NCI-H510A (cell line): ENCODE data around the gene SOCS2.
A peak's percentile ranks its signal among the peaks of the same experiment; 100 is the strongest.
"Not testable (repeated sequence)": the region's sequence is repeated elsewhere in the genome, so short reads cannot be mapped to it uniquely, and the experiment has no call there.

Experiments
- DNase-seq: peaks from one replicate; lab custom pipeline; 2025; lab: John Stamatoyannopoulos, UW

The SOCS2 gene, protein sequence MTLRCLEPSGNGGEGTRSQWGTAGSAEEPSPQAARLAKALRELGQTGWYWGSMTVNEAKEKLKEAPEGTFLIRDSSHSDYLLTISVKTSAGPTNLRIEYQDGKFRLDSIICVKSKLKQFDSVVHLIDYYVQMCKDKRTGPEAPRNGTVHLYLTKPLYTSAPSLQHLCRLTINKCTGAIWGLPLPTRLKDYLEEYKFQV

DNA sequence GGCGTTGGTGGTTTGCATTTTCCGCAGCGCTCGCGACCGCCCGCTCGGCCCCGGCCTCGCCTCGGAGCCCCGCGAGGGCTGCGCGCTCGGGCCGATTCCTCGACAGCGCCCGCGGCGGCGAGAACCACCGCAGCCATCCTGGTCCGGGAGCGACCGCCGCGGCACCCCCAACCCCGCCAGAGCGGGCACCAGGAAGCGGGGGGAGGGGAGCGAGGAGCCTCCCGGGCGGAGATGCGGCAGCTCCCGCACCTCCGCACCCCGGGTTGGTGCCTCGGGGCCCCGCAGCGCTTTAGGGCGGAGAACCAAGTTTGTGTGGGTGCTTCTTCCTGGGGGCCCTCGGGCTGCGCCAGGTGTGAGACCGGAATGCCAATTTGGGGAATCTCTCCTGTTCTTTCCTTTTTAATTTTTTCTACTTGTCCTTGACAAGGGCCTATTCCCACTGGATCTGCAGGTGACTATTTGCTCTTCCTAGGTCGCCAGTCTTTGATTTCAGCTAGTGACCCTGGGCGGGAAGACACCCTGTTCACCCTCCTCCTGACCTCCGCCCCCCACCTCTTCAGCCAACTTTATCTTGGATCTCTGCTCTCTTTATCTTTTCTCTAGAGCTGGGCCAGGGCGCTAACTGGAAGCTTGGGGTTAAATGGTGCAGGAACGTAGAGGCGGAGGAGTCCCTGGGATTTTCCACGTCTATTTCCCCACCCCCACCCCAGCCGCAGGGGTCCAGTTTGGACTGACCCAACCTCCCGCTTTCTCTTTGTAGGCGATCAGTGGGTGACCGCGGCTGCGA, at the start of gene SOCS2:
Gene SOCS2, plus strand, starts transcription at position 751 of the 787 bp plus-strand sequence. CDS start 223 bp downstream, outside the sequence.
- peak; percentile 40 for DNase-seq

DNA sequence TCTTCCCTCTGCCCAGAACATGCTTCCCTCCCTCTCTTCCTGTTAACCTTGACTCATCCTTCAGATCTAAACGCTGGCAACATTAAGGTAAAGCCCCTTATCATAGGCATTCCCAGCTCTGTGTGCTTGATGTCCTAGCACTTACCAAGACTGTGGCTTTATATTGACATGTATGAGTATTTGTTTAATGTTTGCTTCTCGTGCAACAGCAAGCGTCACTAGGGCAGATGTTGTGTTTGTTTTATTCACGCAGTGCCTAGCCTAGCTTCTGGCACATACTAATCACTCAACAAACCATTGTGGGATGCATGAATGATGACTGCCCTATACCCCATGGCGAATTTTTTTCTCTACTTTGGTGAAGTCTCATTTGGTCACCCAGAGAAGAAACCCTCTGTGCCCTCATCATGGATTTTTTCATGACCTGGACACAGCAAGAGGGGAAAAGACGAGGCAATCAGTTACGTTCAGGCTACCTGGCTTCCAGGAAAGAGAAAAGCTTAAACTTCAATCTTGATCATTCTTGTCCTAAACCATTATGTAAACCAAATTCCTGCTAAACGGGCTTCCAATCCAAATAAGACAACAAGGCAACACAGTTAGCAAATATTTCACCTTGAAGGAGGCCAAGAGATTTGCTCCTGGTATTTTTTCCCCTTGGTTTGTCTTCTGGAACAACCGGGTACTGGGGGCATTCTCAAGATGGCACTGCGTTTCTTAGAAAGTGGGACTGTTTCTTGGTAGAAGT, 47.9 kb upstream of the SOCS2 start:
- no peak for DNase-seq

DNA sequence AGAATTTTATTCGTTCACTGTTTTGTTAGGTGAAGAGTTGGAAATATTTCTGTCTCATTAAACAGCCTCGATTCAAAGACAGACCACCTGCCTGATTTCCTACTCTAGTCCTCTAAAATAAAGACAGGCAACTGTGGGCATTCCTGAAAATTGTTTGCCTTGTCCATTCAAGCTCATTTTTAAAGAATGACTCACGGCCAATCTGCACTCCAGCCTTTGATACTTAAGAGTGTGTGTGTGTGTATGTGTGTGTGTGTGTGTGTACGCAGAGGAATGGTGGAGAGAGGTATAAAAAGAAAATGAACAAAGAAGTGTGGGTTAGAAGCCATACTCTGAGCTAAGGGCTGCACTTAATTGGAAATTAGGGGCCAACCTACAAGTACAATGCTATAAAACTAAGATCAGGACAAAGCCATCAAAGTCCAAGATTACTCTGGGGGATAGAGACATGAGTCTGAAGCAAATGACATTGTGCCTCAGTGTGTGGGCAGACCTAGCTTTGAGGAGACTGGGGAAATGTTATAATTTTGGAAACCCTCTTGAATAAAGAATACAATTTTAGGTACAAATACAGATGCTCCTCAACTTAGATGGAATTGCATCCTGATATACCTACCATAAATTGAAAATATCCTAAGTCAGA, 45.6 kb upstream of the SOCS2 start:
- no peak for DNase-seq

DNA sequence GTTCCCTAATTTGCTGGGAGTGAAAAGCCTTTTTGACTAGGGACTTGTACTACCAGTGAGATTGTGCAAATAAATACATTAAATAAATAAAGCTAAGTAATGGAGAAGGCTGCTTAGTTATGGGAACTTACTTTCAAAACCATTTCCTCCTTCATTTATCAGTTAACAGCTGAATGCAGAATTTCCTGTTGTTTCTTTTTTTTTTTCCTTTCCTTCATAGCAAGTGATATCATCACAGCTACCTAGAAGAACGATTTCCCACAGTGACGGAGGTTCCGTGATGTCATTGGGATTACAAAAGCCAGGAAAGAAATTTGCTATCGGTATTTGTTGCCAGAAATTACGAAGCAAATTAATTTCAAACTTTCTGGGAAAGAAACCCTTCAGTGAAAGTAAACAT, 42.1 kb upstream of the SOCS2 start:
- DNase-seq = no peak

DNA sequence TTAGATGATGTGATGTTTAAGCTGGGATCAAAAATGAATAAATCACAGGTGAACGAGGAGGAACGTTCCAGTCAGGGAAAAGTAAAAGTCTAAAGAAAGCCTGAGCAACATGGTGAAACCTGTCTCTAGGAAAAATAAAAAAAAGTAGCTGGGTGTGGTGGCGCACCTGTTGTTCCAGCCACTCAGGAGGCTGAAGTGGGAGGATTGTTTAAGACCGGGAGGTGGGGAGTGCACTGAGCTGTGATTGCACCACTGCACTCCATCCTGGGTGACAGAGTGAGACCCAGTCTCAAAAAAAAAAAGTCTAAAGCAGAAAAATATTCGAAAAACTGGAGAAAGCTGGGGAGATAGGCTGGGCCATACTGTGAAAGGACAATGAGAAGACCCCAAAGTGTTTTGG, 39.2 kb upstream of the SOCS2 start:
- DNase-seq = no peak

DNA sequence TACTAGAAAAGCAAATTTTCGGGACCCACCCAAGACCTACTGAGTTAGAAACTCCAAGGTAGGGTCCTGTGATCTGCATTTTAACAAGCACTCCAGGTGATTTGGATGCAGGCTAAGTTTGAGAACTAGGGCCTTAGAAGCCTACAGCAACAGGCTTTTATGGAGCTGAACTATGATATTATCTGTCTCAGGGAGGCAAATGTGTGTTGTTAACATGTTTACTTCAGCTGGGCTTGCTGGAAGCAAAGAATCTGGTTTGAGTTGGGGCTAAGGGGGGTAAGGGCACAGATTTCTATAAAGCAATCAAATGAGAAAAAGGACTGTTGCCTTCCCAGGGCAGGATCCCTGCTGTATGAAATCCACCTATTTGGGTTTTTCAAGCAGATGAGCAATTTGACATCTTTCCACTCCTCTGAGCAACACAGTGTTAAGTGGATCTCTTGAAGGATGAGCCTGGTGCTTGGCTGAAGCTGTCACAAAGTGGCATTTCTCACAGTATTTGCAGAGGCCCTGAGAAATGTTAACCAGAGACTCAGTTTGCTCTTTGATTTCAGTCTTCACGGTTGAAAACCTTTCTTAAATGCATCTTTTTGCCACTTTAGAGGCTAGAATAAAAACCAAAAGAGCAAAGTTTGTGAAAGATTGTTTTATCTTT, 36.2 kb upstream of the SOCS2 start:
- DNase-seq = no peak

DNA sequence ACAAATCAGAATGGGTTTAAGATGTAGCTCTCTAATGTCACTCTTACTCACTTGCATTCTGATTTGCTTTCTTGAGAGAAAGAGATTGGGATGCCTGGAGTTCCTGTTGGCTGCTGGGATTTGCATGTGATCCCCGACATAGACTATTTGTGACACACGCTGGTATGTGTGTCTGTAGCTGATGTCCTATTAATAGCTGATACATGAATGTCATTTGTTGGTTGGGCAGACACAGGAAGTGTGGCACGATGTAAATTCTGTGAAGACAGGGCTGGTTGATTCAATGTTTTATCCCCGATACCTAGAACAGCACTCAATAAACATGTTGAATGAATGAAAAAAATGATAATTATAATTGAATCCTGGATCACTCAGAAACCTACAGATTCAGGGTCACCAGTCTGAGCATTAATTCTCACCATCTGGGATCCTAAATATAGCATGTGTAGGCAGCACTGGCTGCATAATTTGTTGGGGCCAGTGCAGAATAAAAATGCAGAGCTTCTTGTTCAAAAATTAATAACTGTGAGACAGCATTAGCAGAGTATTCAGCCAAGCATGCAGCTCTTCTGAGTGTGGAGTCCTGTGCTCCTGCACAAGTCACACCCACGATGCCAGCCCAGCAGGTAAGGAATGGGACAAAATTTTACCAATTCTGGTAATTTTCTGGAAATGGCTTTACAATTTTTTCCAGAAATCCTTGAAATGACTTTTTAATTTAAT, 35.5 kb upstream of the SOCS2 start:
- DNase-seq = no peak

DNA sequence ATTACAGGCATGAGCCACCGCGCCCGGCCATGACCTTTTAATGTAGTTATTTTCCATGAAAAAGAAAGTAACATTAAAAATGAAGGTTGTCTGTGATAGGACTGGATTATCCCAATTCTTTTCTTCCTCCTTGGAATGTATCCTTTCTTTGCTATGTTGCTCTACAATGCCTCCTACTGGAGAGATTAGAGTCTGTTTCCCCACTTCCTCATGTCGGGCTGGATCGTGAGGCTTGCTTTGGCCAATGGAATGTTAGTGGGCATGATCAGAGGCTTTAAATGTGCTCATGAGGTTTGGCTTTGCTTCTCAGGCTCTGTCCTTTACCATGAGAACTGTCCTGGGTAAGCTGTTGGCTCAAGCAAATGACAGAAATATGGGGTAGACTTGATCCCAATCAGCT, 34.7 kb upstream of the SOCS2 start:
- no peak for DNase-seq

DNA sequence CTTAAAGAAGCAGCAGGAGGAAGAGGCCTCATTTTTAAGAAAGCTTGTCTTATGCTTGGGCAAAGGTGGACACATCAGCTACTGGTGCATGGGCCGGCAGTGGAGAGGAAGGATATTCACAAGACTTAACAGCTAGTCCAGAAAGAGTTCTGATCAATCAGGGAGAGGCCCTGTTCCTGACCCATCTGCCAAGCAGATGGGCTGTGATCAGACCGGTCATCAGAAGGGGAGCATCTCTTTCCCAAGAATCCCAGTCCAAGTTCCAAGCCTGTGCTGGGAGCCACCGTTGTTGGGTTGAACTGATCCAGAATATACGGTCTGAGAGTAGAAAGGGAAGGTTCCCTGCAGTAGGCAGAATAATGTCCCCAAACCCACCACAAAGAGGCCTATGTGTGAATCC, 32.7 kb upstream of the SOCS2 start:
- DNase-seq = no peak

DNA sequence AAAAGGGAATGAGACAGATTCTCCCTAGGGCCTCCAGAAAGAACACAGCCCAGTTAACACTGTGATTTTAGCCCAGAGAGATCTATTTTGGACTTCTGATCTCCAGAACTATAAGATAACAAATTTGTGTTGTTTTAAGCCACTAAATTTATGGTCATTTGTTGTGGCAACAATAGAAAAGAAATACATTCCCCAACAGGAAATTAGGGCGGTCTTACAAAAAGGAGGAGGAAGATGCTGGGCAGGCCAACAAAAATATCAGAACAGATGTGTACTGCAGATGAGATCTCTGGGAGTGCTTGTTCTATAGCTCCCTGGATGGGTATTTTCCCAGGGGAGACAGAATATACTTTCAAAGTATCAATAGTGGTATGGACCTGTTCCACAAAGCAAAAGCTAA, 32.0 kb upstream of the SOCS2 start:
- DNase-seq = no peak

DNA sequence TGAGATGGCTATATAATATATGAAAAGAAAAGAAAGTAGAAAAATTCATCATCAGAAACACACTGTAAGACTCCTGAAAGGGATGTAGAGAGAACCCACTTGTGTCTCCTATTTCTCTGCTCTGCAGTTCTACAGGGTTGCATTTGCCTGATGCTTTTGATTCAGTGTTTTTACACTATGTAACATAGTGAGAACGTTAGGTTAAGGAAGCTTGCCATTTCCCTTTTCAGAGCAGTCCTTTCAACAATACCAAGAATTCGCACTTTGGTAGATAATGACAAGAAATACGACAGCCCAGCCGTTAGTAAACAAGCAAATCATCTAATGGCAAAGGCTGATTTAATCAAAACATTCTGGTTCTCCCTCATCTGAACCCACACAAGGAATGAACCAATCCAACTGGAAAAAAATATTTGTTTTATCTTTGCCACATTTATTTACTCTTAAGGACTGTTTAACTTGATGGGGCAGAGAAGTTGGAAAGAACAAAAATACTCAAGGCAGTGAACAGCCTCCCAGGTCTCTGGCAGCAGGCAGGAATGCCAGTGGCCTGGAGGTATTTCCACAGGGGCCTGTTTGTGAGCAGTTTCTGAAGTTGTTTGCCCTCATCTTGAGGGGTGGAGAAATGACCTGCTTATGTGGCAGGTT, 30.8 kb upstream of the SOCS2 start:
- DNase-seq = no peak

DNA sequence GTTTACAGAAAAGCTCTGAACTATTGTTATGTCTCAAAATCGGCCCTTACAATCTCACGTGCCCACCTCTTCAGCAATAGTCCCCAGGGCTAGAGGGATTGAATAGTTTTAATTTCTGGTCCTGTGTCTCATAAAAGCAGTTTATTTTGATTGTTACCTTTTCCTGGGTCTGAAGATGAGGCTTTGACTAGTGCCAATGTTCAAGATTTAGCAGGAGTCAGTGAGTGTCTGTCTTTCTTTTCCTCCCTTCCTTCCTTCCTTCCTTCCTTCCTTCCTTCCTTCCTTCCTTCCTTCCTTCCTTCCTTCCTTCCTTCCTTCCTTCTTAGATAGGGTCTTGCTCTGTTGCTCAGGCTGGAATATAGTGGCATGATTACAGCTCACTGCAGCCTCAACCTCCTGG, 24.7 kb upstream of the SOCS2 start:
- no peak for DNase-seq

DNA sequence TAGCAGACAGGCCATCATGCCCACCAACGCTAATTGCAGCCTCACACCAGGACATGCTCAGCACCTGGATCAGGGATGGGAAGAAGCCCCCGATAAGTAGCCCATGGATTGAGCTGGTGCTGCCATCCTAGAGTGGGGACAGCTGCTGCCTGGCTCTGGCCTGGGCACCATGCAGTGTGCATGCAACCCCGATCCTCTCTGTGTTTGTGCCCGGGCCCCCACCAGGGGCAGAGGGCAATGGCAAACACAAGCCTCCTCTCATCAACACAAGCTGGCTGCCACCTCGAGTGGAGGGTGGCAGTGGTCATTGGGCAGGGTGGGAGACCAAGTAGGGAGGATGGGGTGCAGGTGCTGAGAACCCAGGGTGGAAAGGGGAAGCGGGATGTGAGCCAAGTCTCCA, 23.3 kb upstream of the SOCS2 start:
- DNase-seq = no peak

DNA sequence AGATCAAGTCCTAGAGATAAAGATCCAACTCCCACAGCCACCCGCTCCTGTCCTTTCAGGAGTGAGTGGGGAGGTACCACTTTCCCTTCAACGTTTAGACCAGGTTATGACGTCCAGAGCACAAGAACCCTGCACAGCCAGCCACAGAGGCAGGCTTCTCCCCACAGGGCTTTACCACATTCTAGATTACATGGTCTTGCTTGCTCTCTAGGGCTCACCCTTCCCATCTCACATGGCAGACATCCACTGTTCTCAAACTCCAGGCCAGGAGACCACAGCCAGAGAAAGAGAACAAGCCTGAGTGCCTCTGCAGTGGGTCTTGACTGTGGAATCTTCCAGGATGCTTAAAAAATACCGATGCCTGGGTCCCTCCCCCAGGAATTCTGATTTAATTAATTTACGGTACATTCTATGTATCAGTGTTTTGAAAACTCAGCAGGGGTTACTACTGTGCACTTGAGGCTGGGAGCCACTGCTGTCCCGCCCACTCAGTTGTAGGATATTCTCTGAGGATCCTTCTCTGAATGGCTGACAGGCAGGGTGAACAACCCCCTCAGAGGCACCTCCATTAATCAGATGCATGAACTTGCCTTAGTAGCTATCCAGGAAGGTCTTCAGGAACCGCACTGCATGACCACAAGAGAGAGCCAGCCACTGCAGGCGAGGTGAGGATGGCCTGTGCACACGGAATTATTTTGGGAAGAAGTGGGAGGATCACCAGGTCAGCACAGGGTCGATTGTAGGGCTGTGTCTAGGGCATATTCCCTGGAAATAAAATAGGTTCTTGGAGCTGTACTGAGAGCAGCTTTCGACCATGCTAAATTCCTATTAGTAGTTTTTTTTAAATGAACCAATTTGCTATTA, 21.5 kb upstream of the SOCS2 start:
- DNase-seq = no peak

DNA sequence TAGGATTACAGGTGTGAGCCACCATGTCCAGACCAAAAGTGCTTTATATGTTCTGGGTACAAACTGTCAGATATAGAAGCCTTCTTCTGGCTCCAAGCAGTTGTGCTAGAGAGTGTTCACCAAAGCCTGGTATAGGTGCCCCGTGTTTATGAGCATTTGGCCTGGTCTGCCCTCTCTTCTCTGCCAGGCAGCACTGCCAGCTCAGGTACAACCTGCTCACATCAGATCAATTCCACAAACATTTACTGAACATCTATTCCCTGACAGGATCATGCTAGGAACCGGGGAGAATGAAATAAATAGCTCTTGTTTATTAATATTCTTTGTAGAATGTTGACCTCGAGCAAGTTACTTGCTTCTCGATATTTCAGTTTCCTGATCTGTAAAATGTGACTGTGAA, 20.0 kb upstream of the SOCS2 start:
- DNase-seq = no peak

DNA sequence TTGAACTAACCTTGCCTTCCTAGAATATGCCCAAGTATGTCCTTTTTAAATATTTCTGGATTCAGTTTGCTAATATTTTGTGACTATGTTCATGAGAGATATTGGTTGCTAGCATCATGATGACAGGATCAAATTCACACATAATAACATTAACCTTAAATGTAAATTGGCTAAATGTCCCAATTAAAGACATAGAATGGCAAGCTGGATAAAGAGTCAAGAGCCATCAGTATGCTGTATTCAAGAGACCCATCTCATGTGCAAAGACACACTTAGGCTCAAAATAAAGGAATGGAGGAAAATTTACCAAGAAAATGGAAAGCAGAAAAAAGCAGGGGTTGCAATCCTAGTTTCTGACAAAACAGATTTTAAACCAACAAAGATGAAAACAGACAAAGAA, 14.6 kb upstream of the SOCS2 start:
- DNase-seq = not testable (repeated sequence)

DNA sequence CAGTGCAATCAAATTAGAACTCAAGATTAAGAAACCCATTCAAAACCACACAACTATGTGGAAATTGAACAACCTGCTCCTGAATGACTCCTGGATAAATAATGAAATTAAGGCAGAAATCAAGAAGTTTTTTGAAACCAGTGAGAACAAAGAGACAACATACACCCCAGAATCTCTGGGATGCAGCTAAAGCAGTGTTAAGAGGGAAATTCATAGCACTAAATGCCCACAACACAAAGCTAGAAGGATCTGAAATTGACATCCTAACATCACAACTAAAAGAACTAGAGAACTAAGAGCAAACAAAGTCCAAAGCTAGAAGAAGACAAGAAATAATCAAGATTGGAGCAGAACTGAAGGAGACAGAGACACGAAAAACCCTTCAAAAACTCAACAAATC, 13.8 kb upstream of the SOCS2 start:
- DNase-seq = not testable (repeated sequence)

DNA sequence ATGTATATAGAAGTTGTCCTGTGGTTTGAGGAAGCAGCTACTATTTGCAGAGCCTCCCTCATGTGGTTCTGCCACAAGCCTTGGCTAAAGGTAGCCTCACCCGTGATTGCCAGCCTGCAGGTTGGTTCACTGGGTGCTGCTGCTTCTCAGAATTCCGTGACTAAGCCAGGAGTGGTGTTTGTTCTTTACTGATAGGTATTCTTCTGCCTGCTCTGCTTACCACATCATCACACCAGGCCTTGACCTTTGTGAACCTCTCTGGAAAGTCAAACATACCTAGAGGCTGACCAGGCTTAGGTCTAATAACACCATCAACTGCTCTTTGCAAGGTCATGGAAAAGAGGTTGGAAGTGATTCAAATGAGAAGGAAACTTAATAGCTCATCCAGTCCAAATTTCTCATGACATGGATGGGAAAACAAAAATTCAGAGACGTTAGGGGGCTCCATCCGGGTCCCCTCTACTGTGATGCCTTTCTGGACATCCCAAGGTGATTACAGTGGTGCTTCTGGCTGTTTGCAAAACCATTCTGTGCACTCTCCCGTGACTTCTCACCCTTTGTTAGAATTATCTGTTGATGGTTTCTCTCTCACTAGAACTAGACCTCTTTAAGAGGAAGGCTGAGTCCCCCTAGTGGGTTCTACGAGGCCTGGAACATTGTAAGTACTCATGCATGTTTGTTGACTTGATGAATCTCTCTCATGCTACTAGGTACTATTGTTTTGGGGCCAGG, 8.5 kb upstream of the SOCS2 start:
- no peak for DNase-seq

DNA sequence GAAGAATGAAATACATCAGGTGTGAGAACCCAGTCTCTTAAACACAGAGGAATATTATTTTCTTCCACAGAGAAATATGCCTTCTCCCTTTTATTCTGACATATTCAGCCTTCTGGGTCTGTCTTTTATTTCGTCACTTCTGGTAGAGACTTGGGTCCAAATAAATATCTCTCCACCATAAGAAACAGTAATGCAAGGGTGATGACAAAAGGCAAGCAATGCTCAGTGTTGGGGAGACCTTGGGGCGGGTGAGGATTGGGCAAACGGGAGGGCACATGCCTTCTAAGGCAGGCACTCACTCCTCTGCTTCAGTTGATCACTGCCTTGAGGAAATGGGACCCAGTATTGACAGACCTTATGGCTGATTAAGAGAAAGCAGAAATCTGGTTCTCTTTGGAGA, 6.7 kb upstream of the SOCS2 start:
- DNase-seq = no peak
